ENCODE measurements around the gene DIRAS1.

Gene DIRAS1

GRCh38 chr19:2720777-2721569 lies at the start of gene DIRAS1:
TSS of gene DIRAS1 (minus strand) at chr19:2721372. CDS start at chr19:2717806, 3,566 bp downstream.
- DNase-seq (ENCODE audit: low read depth in 2 of 2): no peak

DNA sequence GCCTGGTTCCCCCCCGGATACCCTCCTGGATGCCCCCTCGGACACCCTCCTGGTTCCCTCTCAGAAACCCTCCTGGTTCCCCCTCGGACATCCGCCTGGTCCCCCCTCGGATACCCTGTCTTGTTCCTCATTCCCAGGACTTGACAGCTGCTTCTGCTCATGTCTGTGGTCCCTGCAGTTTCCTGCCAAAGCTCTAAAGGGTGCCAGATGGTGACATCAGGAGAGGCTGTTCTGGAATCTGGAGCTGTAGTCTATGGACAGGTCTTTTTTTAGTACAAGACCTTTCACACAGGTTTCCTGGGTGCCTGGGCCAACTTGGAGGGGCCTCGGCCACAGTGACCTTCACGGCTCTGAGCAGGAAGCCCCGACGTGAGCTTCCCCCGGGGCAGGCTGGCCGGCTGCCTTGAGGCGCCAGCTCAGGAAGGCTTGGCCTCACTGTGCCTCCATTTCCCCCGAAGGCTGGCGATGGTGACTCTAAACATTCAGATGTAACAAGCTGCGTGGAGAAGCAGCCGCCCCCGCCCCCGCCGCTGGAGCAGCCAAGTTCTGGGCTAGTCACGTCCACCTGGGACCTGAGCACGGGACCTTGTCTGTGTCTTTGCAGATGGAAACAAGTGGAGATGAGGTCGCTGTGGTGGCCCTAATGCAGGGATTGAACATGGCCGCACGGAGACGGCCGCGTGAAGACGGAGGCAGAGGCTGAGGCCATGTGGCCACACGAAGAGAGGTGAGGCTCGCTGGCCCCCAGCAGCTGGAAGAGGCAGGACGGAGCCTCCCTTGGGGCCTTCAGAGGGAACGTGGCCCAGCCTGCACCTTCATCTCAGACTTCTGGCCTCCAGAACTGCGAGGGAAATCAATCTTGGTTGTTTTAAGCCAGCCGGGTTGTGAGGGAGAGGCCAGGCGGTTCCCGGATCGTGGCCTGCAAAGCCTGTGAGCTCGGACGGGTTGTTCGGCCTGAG lies 49.2 kb upstream of the DIRAS1 start:
- no peak for DNase-seq (ENCODE audit: low read depth in 2 of 2)

- no peak for DNase-seq (ENCODE audit: low read depth in 2 of 2)
These were observed 48.0 kb upstream of the DIRAS1 start for GRCh38 chr19:2769218-2769617.

- DNase-seq (ENCODE audit: low read depth in 2 of 2): no peak
These were observed 47.4 kb upstream of the DIRAS1 start for GRCh38 chr19:2768365-2769132.

DNA sequence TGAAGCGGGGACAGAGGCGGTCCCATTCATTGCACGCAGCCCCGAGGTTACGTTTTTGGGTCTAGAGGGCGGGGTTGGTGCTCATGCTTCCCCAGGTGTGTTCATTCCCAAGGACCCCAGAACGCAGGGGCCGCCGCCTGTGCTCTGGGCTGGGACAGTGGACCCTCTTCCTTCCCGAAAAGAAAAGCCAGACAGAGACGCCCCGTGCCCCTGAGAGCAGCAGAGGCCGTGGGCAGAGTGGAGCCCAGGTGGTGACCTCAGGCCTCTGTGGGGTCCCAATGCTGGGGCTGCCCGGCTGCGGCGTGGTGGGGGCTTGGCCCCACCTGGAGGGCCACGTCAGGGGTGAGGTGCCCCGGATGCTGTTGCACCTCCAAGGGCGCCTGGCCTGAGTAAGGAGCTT lies 46.5 kb upstream of the DIRAS1 start:
- DNase-seq (ENCODE audit: low read depth in 2 of 2): no peak

GRCh38 chr19:2766594-2767372 lies 45.6 kb upstream of the DIRAS1 start:
- DNase-seq (ENCODE audit: low read depth in 2 of 2): no peak

- no peak for DNase-seq (ENCODE audit: low read depth in 2 of 2)
These were observed 44.2 kb upstream of the DIRAS1 start for GRCh38 chr19:2765376-2765775.

- no peak for DNase-seq (ENCODE audit: low read depth in 2 of 2)
These were observed 43.8 kb upstream of the DIRAS1 start for GRCh38 chr19:2764945-2765344.

- no peak for DNase-seq (ENCODE audit: low read depth in 2 of 2)
These were observed 42.5 kb upstream of the DIRAS1 start for GRCh38 chr19:2763687-2764086.

DNA sequence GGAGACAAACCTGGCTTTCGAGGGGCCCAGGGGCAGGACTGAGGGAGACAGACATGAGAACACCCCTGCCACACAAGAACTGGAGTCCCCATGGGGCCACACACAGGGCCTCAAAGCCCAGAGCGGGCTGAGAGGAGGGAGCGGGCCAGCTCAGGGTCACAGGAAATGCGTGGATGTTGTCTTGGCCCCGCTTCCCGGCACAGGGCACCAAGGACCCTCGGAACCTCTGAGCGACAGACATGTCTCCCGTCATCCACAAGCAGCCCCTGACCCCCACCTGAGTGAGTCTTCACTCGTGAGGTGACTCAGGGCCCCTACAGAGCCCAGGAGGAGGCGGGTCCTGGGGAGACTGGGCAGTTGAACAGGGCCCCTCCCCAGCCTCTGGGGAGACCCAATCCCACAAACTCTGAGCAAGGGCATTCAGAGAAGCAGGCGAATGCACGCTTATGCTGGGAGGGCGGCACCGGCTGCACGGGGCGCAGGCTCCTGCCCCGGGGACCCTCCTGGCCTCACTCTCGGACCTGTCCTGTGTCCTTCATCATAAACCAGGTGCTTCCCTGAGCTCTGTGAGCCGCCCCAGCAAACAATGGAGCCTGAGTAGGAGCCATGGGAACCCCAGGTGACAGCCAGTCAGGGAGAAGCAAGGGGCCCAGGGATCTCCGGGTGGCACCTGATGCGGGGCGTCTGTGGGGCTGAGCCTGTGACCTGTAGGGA lies 41.8 kb upstream of the DIRAS1 start:
- DNase-seq (ENCODE audit: low read depth in 2 of 2): no peak

- DNase-seq (ENCODE audit: low read depth in 2 of 2): no peak
These were observed 41.0 kb upstream of the DIRAS1 start for GRCh38 chr19:2761876-2762782.

GRCh38 chr19:2761309-2761677 lies 40.1 kb upstream of the DIRAS1 start:
- DNase-seq (ENCODE audit: low read depth in 2 of 2): no peak

GRCh38 chr19:2759965-2760364 lies 38.8 kb upstream of the DIRAS1 start:
- no peak for DNase-seq (ENCODE audit: low read depth in 2 of 2)

DNA sequence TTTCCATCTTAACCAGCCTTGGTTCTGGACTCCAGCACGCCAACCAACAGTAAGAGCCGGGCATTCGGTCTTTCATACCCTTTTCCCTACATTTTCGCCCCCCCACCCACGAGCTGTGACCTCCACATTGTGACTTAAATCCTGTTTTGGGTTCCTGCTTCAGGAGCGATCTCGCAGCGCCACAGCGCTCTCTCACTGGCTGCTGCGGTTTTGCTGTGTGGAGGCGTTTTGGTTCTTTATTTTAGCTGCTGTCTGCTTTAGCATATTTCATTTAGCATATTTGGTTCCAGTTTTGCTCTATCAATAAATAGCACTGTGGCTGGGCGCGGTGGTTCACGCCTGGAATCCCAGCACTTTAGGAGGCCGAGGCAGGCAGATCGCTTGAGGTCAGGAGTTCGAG lies 38.2 kb upstream of the DIRAS1 start:
- DNase-seq (ENCODE audit: low read depth in 2 of 2): no peak

GRCh38 chr19:2758601-2759313 lies 37.6 kb upstream of the DIRAS1 start:
- DNase-seq (ENCODE audit: low read depth in 2 of 2): no peak

- no peak for DNase-seq (ENCODE audit: low read depth in 2 of 2)
These were observed 36.0 kb upstream of the DIRAS1 start for GRCh38 chr19:2756921-2757881.

DNA sequence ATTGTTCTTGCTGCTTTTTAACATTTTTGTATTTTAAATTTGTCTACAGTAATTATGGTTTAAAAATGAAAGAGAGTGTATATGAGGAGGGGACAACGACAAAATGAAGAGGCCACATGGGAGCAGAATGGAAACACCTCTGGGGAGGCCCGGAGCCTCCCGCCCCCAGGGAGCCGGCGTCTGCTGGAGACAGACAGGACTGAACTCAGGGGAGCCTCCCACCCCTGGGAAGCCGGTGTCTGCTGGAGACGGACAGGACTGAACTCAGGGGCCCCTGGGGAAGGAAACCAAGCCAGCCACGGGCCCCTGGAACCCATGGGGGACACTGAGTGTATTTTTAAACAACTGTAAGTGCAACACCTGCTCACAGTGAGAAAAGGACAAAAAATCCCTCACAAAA lies 35.3 kb upstream of the DIRAS1 start:
- DNase-seq (ENCODE audit: low read depth in 2 of 2): no peak

DNA sequence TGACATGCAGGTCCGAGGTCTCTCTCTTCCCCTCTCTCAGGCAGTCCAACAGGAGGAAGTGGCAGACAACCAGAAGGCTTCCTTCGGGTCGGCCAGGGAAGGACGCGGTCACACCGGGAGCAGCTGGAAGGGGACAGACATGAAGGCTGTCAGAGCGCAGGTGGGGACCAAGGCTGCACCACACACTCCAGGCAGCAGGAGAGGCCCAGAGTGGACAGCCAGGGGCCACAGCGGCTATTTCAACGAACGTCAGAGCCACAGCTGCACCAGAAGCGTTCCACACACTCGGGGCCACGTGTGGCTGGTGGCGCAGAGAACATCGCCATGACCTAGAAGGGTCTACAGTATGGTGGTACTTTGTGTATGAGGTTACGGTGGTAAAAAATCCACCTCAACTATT lies 34.6 kb upstream of the DIRAS1 start:
- DNase-seq (ENCODE audit: low read depth in 2 of 2): no peak

All from activated CD8-positive, alpha-beta memory T cell treated with anti-CD3 and anti-CD28 coated beads for 4 hours (primary cell).